MM.1S (cell line): Measurements from ENCODE around the gene DIP2C.

ENCODE experiments used
- DNase-seq: peaks from one replicate; pipeline ENCODE4 v3.0.0-alpha.2; 2015
- H2AFZ ChIP-seq: fragments of 300-600 bp; sonication (generic); 2 replicates; pipeline ENCODE4 v1.6.0; 2016; ENCODE audit warnings: antibody characterized with exemption, low read length
- H3F3A ChIP-seq: fragments of 300-600 bp; sonication (generic); 2 replicates; pipeline ENCODE4 v1.6.1; 2016; ENCODE audit warnings: mild to moderate bottlenecking, antibody characterized with exemption, low read length, moderate library complexity, mixed read lengths; ENCODE audit not compliant: insufficient read depth
- H3K27ac ChIP-seq: fragments of 300-600 bp; sonication (generic); 2 replicates; pipeline ENCODE4 v1.5.1; 2016; ENCODE audit warnings: mild to moderate bottlenecking, low read length
- H3K27me3 ChIP-seq: fragments of 300-600 bp; sonication (generic); replicated peaks from 2 replicates; pipeline ENCODE4 v1.6.0; 2016; ENCODE audit warnings: low read length; ENCODE audit not compliant: insufficient read depth
- H3K36me3 ChIP-seq: fragments of 300-600 bp; sonication (generic); replicated peaks from 2 replicates; pipeline ENCODE4 v1.6.1; 2016; ENCODE audit warnings: mild to moderate bottlenecking, low read length, mixed read lengths; ENCODE audit not compliant: insufficient read depth
- H3K4me1 ChIP-seq: fragments of 300-600 bp; sonication (generic); 2 replicates; pipeline ENCODE4 v1.6.1; 2016; ENCODE audit warnings: low read length, mixed read lengths
- H3K4me2 ChIP-seq: fragments of 300-600 bp; sonication (generic); 2 replicates; pipeline ENCODE4 v1.6.0; 2016; ENCODE audit warnings: low read depth, low read length
- H3K4me3 ChIP-seq: fragments of 300-600 bp; sonication (generic); 2 replicates; pipeline ENCODE4 v1.5.1; 2016; ENCODE audit warnings: low read length, mixed read lengths
- H3K79me2 ChIP-seq: fragments of 300-600 bp; sonication (generic); 2 replicates; pipeline ENCODE4 v1.6.1; 2016; ENCODE audit warnings: mixed run types, low read length, mixed read lengths
- H3K9ac ChIP-seq: fragments of 300-600 bp; sonication (generic); 2 replicates; pipeline ENCODE4 v1.6.1; 2016; ENCODE audit warnings: low read length, mixed read lengths
- H3K9me2 ChIP-seq: fragments of 300-600 bp; sonication (generic); replicated peaks from 2 replicates; pipeline ENCODE4 v1.6.1; 2016; ENCODE audit warnings: mild to moderate bottlenecking, low read length, mixed read lengths; ENCODE audit not compliant: insufficient read depth
- H3K9me3 ChIP-seq: fragments of 300-600 bp; sonication (generic); replicated peaks from 2 replicates; pipeline ENCODE4 v1.6.1; 2016; ENCODE audit warnings: mild to moderate bottlenecking, low read length, mixed read lengths; ENCODE audit not compliant: insufficient read depth
- H4K20me1 ChIP-seq: fragments of 300-600 bp; sonication (generic); 2 replicates; pipeline ENCODE4 v1.6.1; 2016; ENCODE audit warnings: mild to moderate bottlenecking, low read length, moderate library complexity, mixed read lengths; ENCODE audit not compliant: insufficient read depth
- EZH2 ChIP-seq: fragments of 300-600 bp; sonication (generic); optimal IDR thresholded peaks from 2 replicates; pipeline ENCODE3; 2017; ENCODE audit warnings: low read depth, mild to moderate bottlenecking, antibody characterized with exemption, low read length, mixed read lengths
- EZH2phosphoT487 ChIP-seq: fragments of 300-600 bp; sonication (generic); IDR thresholded peaks from 2 replicates; pipeline ENCODE4 v1.6.1; 2018; ENCODE audit warnings: antibody characterized with exemption, low read length
- TF ChIP-seq, protein P1 (sequence below): fragments of 300-600 bp; sonication (generic); IDR thresholded peaks from 2 replicates; pipeline ENCODE4 v1.5.1; 2016; ENCODE audit warnings: antibody characterized with exemption, low read length, mixed read lengths

DIP2C gene

DNA sequence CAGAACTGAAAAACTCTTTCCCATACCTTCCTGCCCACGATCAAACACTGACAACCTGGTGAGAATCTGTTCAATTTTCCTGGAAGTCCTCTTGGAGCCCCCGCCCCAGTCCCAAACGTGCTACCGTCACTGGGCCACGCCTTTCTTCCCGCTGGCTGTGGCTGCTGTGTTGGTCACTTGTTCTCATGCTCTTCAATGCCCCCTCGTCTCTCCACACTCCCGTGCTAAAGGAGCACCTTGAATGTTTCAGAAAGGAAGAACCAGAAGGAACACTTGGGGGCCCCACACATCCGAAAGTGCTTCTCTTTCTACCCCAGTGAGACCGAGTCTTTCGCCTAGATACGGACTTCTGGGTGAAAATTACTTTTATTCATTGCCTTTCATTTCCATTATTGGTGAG is 215.1 kb downstream of the DIP2C start:
- DNase-seq: no peak
- Histone ChIP-seq H3K4me1 (no peaks in the 10 kb centered on the region), H3K36me3 (no peaks in the 10 kb centered on the region; the same call in 1 of the 2 replicates), H3K9me3 (no peaks in the 10 kb centered on the region), H2AFZ (no peak overlapping the region), H3K27ac (no peak overlapping the region), H3F3A (no peaks in the 10 kb centered on the region), H3K9ac (no peak overlapping the region), H3K4me2 (no peak overlapping the region), H3K4me3 (no peak overlapping the region), H3K79me2 (no peaks in the 10 kb centered on the region), H3K27me3 (no peaks in the 10 kb centered on the region), H3K9me2 (no peaks in the 10 kb centered on the region), H4K20me1 (no peaks in the 10 kb centered on the region)
- TF ChIP-seq, protein P1, sequence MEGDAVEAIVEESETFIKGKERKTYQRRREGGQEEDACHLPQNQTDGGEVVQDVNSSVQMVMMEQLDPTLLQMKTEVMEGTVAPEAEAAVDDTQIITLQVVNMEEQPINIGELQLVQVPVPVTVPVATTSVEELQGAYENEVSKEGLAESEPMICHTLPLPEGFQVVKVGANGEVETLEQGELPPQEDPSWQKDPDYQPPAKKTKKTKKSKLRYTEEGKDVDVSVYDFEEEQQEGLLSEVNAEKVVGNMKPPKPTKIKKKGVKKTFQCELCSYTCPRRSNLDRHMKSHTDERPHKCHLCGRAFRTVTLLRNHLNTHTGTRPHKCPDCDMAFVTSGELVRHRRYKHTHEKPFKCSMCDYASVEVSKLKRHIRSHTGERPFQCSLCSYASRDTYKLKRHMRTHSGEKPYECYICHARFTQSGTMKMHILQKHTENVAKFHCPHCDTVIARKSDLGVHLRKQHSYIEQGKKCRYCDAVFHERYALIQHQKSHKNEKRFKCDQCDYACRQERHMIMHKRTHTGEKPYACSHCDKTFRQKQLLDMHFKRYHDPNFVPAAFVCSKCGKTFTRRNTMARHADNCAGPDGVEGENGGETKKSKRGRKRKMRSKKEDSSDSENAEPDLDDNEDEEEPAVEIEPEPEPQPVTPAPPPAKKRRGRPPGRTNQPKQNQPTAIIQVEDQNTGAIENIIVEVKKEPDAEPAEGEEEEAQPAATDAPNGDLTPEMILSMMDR: no peak
- TF ChIP-seq EZH2 (no peak), EZH2phosphoT487 (no peak)

DNA sequence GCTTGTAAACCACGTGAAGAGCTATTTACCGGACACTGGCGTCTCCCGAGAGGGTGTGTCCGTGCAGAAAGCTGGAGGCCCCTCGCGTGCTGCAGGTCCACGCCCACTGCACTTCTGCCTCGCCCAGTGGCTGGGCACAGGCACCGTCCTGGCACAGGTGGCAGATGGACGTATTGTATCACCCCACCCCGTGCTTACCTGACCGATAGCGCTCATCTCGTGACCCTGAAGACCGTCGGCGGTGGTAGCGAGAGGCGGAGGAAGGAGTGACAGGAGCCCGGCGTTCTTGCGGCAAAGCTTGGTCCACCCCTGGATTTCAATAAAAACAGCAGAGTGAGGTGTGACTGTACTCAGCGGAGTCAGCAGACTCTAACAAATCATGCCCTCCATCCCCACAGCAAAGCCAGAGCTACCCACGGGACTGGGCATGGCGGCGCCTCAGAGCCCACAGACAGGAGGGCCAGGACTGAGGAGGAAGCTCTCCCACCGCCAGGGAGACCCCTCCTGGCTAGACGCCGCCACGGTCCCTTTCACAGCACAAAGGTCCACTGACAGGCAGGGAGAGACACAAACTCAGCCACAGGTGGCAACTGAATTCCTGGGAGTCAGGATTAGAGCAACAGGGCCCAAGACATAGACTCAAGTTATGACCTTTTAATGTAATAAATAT is 217.1 kb downstream of the DIP2C start:
- H3K9me2 ChIP-seq: no peaks in the 10 kb centered on the region
- DNase-seq: no peak
- no peaks in the 10 kb centered on the region for H3K27me3 ChIP-seq
- H3F3A ChIP-seq: no peaks in the 10 kb centered on the region
- no peak overlapping the region for H2AFZ ChIP-seq
- H3K79me2 ChIP-seq: no peaks in the 10 kb centered on the region
- H3K27ac ChIP-seq: no peak overlapping the region
- H3K9ac ChIP-seq: no peak overlapping the region
- no peaks in the 10 kb centered on the region for H3K4me1 ChIP-seq
- H3K9me3 ChIP-seq: no peaks in the 10 kb centered on the region
- TF ChIP-seq, protein P1: no peak
- TF ChIP-seq EZH2 (no peak), EZH2phosphoT487 (no peak)
- H4K20me1 ChIP-seq: no peaks in the 10 kb centered on the region
- no peak overlapping the region for H3K4me2 ChIP-seq
- no peaks in the 10 kb centered on the region; the same call in 1 of the 2 replicates for H3K36me3 ChIP-seq
- no peak overlapping the region for H3K4me3 ChIP-seq

DNA sequence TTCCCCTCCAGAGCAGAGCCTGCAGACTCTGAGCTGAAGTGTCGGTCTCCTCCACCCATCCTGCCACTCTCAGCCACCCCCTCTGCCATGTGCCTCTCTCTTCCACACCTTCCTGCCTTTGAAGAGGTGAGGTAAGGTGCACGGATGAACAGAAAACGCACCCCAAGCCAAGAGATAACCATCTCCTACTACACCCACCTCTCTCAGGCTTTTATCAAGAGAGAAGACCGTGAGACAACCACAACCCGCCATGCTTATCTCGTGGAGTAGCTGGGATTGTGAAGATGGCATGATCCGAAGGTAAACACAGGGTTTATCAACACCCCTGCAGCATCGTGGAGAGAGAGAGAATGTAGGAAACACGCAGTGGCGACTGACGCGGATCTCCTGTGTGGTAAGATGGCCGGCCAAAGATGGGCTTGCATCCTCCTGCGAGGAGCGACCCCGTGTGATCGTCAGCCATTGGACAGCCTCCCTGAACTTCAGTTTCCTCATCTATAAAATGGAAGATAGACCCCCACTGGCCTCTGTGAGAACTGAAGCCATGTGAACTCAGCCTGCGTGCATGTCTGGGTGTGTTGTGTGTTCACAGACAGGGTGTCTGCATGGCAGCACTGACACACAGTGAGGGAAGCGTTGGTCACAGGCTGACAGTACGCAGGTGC is 219.0 kb downstream of the DIP2C start:
- H3K27me3 ChIP-seq: no peaks in the 10 kb centered on the region
- H3K4me2 ChIP-seq: no peak overlapping the region
- no peak for DNase-seq
- no peaks in the 10 kb centered on the region for H3K79me2 ChIP-seq
- no peaks in the 10 kb centered on the region for H4K20me1 ChIP-seq
- no peaks in the 10 kb centered on the region; the same call in 1 of the 2 replicates for H3K36me3 ChIP-seq
- no peaks in the 10 kb centered on the region for H3K9me3 ChIP-seq
- no peak overlapping the region for H3K9ac ChIP-seq
- no peaks in the 10 kb centered on the region for H3K9me2 ChIP-seq
- no peaks in the 10 kb centered on the region for H3F3A ChIP-seq
- no peaks in the 10 kb centered on the region for H3K4me1 ChIP-seq
- no peak overlapping the region for H2AFZ ChIP-seq
- H3K27ac ChIP-seq: no peak overlapping the region
- no peak overlapping the region for H3K4me3 ChIP-seq
- TF ChIP-seq, protein P1: no peak
- TF ChIP-seq EZH2phosphoT487: no peak
- TF ChIP-seq EZH2: no peak
